WERI-Rb-1 (cell line): ENCODE measurements around the gene IFFO2.

ENCODE experiments used
- DNase-seq: peaks from one replicate; pipeline ENCODE4 v3.0.0-alpha.2; 2020
- H3K27ac ChIP-seq: fragments of 250-450 bp; sonication (Bioruptor Pico); 2 replicates; pipeline ENCODE4 v1.5.1; 2020; ENCODE audit warnings: mild to moderate bottlenecking, moderate library complexity
- H3K27me3 ChIP-seq: fragments of 250-450 bp; sonication (Bioruptor Pico); 2 replicates; pipeline ENCODE4 v1.5.1; 2021; ENCODE audit warnings: mild to moderate bottlenecking, low read depth, moderate library complexity; ENCODE audit not compliant: insufficient read depth, severe bottlenecking
- H3K36me3 ChIP-seq: fragments of 250-450 bp; sonication (Bioruptor Pico); 2 replicates; pipeline ENCODE4 v1.5.1; 2020; ENCODE audit warnings: mild to moderate bottlenecking, moderate library complexity
- H3K4me3 ChIP-seq: 2 replicates; pipeline ENCODE4 v1.5.1; 2011; ENCODE audit warnings: low read depth, mild to moderate bottlenecking, control low read depth, low read length
- H3K9me3 ChIP-seq: fragments of 250-450 bp; sonication (Bioruptor Pico); 2 replicates; pipeline ENCODE4 v1.5.1; 2021; ENCODE audit warnings: mild to moderate bottlenecking, moderate library complexity; ENCODE audit not compliant: severe bottlenecking
- TF ChIP-seq, protein P1 (sequence below): IDR thresholded peaks from 2 replicates; pipeline ENCODE4 v1.5.1; 2011; ENCODE audit warnings: low read depth, mild to moderate bottlenecking, control low read depth, inconsistent platforms, low read length

IFFO2 gene

GRCh38 chr1:18991585-18991984, 35.1 kb upstream of the IFFO2 start:
- H3K9me3 ChIP-seq: no peaks in the 10 kb centered on the region
- H3K4me3 ChIP-seq: no peak overlapping the region
- no peak for DNase-seq
- H3K36me3 ChIP-seq: no peaks in the 10 kb centered on the region
- no peak overlapping the region for H3K27ac ChIP-seq
- TF ChIP-seq, protein P1, sequence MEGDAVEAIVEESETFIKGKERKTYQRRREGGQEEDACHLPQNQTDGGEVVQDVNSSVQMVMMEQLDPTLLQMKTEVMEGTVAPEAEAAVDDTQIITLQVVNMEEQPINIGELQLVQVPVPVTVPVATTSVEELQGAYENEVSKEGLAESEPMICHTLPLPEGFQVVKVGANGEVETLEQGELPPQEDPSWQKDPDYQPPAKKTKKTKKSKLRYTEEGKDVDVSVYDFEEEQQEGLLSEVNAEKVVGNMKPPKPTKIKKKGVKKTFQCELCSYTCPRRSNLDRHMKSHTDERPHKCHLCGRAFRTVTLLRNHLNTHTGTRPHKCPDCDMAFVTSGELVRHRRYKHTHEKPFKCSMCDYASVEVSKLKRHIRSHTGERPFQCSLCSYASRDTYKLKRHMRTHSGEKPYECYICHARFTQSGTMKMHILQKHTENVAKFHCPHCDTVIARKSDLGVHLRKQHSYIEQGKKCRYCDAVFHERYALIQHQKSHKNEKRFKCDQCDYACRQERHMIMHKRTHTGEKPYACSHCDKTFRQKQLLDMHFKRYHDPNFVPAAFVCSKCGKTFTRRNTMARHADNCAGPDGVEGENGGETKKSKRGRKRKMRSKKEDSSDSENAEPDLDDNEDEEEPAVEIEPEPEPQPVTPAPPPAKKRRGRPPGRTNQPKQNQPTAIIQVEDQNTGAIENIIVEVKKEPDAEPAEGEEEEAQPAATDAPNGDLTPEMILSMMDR: no peak
- no peaks in the 10 kb centered on the region for H3K27me3 ChIP-seq

DNA sequence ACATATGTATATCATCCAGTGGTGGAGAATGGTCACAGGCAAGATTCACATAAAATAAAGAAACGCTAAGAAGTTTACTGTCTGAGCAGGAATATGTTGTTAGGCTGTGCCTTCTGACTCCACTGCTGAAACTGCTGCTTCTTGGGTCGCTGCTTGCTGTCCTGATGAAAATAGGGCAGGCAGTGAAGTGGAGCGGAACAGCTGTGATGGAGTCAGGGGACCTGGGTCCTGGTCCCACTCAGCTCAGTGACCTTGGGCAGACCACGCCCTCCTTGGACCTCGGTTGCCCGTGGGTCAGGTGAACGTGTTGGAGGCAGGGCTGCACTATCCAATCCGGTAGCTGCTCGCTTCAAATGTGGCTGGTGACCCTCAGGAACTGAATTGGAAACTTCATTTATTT, 33.4 kb upstream of the IFFO2 start:
- Histone ChIP-seq H3K4me3 (no peak overlapping the region), H3K27ac (no peak overlapping the region), H3K27me3 (no peaks in the 10 kb centered on the region), H3K9me3 (no peaks in the 10 kb centered on the region), H3K36me3 (no peaks in the 10 kb centered on the region)
- DNase-seq: no peak
- TF ChIP-seq, protein P1: no peak

DNA sequence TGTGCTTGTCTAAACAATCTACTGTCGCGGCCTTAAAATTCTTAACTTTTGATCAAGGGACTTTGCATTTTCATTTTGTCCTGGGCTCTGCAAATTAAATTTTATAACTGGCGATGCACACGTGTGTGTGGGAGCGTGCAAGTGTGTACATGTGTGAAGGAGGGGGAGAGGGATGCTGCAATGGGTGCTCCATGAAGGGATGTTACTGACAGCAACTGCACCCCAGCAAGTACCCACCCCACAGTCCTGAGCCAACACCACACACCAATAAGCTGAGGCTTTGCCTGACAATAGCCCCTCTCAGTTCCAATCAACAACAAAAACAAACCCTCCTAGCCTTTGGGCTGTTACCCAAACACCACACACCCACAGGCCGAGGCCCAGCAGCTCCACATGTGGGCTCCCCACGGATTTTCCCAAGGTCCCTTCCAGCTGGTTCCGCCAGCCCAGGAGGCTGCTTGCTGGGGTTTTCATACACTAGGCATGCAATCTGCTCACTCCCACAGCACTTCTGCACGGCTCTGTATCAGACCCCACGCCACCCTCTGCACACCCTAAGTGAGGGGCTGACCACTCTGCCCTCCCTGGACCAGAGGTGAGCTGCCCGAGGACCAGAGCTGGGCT, 32.8 kb upstream of the IFFO2 start:
- no peaks in the 10 kb centered on the region for H3K9me3 ChIP-seq
- no peak overlapping the region for H3K27ac ChIP-seq
- H3K4me3 ChIP-seq: no peak overlapping the region
- H3K36me3 ChIP-seq: no peaks in the 10 kb centered on the region
- no peak for DNase-seq
- no peaks in the 10 kb centered on the region for H3K27me3 ChIP-seq
- TF ChIP-seq, protein P1: no peak

DNA sequence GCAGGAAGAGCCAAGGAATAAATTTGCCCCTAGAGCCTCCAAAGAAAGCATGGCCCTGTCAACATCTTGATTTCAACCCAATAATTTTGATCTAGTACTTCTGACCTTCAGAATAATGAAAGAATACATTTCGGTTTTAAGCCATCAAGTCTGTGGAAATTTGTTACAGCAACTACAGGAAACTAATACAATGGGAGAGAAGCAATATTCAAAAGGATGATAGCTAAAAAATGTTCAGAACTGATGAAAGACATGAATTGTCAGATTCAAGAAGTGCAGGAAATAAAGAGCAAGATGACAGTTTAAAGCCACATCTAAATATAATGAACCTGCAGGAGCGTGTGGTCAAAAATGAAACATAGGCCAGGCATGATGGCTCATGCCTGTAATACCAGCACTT, 24.8 kb upstream of the IFFO2 start:
- Histone ChIP-seq H3K4me3 (no peak overlapping the region), H3K27ac (no peak overlapping the region), H3K9me3 (no peaks in the 10 kb centered on the region), H3K27me3 (no peaks in the 10 kb centered on the region), H3K36me3 (no peaks in the 10 kb centered on the region)
- no peak for DNase-seq
- TF ChIP-seq, protein P1: no peak

- no peak for DNase-seq
- H3K27me3 ChIP-seq: no peaks in the 10 kb centered on the region
- no peaks in the 10 kb centered on the region for H3K36me3 ChIP-seq
- H3K4me3 ChIP-seq: no peak overlapping the region
- no peaks in the 10 kb centered on the region for H3K9me3 ChIP-seq
- TF ChIP-seq, protein P1: no peak
- H3K27ac ChIP-seq: no peak overlapping the region
Observed at GRCh38 chr1:18978706-18979105, 22.2 kb upstream of the IFFO2 start.

GRCh38 chr1:18977428-18977827, 21.0 kb upstream of the IFFO2 start:
- TF ChIP-seq, protein P1: no peak
- no peaks in the 10 kb centered on the region for H3K9me3 ChIP-seq
- no peaks in the 10 kb centered on the region for H3K36me3 ChIP-seq
- DNase-seq: no peak
- no peaks in the 10 kb centered on the region for H3K27me3 ChIP-seq
- H3K27ac ChIP-seq: no peak overlapping the region
- no peak overlapping the region for H3K4me3 ChIP-seq
